H1 (cell line): ENCODE results near the gene SH3PXD2B. TPM values are rescaled to one million over a fixed set of nuclear protein-coding genes. Genes with fewer than 3 reads are reported as not detected.

Source experiments
- ASH2L ChIP-seq: fragments of 200-600, 300-600 bp; sonication (generic); IDR thresholded peaks from one replicate; pipeline ENCODE4 v1.7.1; 2017; ENCODE audit warnings: low read length
- CHD2 ChIP-seq: IDR thresholded peaks from 2 replicates; pipeline ENCODE4 v1.6.1; 2012; ENCODE audit warnings: low read length, improper control_type of control experiment
- FOSL1 ChIP-seq: IDR thresholded peaks from 2 replicates; pipeline ENCODE4 v1.6.1; 2011; ENCODE audit warnings: mild to moderate bottlenecking, low read depth, low read length, moderate library complexity; ENCODE audit not compliant: insufficient read depth
- JUND ChIP-seq: IDR thresholded peaks from 2 replicates; pipeline ENCODE4 v1.6.1; 2011; ENCODE audit warnings: mild to moderate bottlenecking, improper control_type of control experiment, low read length
- KDM1A ChIP-seq: fragments of 200-600, 300-600 bp; sonication (generic); IDR thresholded peaks from 2 replicates; pipeline ENCODE4 v1.7.1; 2016; ENCODE audit warnings: mild to moderate bottlenecking, low read length, borderline replicate concordance
- SUZ12 ChIP-seq: fragments of 200-600 bp; sonication (generic); IDR thresholded peaks from 2 replicates; pipeline ENCODE4 v1.6.1; 2012; ENCODE audit warnings: mild to moderate bottlenecking, inconsistent platforms, low read length, moderate library complexity, mixed read lengths
- polyA plus RNA-seq, 7 experiments: library from polyadenylated mRNA; depleted of rRNA in 3 of 7; stranded (reverse) in 5 of 7; unstranded in 2 of 7; fragments of >200 nt in 5 of 7; fragments of 200-250 nt in 2 of 7; gene quantifications; 1 replicate in 5 of 7; 2 replicates in 1 of 7; 4 replicates in 1 of 7; pipeline versions ENCODE4 v1.2.1 to v1.2.3, GENCODE V29; 2011 to 2013; ENCODE audit warnings: missing spikeins in 2 of 7, mixed read lengths in 2 of 7
- total RNA-seq: library from RNA; stranded (reverse); fragmentation: NEBNext Ultra II Directional; extraction: Animal tissue kit (Norgen Biotek cat#: 25700); gene quantifications from 2 replicates; pipeline ENCODE4 v1.2.1, GENCODE V29; 2021
- TF ChIP-seq, protein P1 (sequence below): fragments of 300-600 bp; sonication (generic); IDR thresholded peaks from 2 replicates; pipeline ENCODE4 v1.7.1; 2012; ENCODE audit warnings: low read length, moderate library complexity, mild to moderate bottlenecking, inconsistent platforms; ENCODE audit not compliant: insufficient replicate concordance
- TF ChIP-seq, protein P2 (sequence below): IDR thresholded peaks from 2 replicates; pipeline ENCODE4 v1.6.1; 2011; ENCODE audit warnings: low read length, improper control_type of control experiment

SH3PXD2B gene
- total and polyA plus RNA-seq, 2 of the 8 experiments (the other 6 are each of a cell fraction or from before 2014, with no cell fraction given), result 32.9 to 72.9 TPM

DNA sequence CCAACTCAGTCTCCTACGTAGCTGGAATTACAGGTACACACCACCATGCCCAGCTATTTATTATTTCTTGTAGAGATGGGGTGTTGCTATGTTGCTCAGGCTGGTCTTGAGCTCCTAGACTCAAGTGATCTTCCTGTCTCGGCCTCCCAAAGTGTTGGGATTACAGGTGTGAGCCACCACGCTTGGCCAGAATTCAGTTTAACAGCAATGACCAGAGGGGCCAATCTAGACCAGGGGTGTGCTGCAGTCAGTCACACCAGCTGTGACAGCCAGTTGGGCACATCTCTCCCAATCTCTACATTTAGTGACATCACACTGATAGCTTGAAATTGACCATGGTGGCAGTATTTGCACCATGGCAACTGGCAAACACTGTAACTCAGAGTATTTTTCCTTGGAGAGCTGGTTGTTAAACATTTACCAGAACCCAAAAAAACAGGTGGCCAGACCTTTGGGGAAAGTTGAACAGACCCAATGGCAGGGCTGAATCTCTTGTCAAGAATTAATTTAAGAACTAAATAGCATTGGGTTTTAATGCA is 103.0 kb downstream of the SH3PXD2B start (continued):
- TF ChIP-seq, protein P1, sequence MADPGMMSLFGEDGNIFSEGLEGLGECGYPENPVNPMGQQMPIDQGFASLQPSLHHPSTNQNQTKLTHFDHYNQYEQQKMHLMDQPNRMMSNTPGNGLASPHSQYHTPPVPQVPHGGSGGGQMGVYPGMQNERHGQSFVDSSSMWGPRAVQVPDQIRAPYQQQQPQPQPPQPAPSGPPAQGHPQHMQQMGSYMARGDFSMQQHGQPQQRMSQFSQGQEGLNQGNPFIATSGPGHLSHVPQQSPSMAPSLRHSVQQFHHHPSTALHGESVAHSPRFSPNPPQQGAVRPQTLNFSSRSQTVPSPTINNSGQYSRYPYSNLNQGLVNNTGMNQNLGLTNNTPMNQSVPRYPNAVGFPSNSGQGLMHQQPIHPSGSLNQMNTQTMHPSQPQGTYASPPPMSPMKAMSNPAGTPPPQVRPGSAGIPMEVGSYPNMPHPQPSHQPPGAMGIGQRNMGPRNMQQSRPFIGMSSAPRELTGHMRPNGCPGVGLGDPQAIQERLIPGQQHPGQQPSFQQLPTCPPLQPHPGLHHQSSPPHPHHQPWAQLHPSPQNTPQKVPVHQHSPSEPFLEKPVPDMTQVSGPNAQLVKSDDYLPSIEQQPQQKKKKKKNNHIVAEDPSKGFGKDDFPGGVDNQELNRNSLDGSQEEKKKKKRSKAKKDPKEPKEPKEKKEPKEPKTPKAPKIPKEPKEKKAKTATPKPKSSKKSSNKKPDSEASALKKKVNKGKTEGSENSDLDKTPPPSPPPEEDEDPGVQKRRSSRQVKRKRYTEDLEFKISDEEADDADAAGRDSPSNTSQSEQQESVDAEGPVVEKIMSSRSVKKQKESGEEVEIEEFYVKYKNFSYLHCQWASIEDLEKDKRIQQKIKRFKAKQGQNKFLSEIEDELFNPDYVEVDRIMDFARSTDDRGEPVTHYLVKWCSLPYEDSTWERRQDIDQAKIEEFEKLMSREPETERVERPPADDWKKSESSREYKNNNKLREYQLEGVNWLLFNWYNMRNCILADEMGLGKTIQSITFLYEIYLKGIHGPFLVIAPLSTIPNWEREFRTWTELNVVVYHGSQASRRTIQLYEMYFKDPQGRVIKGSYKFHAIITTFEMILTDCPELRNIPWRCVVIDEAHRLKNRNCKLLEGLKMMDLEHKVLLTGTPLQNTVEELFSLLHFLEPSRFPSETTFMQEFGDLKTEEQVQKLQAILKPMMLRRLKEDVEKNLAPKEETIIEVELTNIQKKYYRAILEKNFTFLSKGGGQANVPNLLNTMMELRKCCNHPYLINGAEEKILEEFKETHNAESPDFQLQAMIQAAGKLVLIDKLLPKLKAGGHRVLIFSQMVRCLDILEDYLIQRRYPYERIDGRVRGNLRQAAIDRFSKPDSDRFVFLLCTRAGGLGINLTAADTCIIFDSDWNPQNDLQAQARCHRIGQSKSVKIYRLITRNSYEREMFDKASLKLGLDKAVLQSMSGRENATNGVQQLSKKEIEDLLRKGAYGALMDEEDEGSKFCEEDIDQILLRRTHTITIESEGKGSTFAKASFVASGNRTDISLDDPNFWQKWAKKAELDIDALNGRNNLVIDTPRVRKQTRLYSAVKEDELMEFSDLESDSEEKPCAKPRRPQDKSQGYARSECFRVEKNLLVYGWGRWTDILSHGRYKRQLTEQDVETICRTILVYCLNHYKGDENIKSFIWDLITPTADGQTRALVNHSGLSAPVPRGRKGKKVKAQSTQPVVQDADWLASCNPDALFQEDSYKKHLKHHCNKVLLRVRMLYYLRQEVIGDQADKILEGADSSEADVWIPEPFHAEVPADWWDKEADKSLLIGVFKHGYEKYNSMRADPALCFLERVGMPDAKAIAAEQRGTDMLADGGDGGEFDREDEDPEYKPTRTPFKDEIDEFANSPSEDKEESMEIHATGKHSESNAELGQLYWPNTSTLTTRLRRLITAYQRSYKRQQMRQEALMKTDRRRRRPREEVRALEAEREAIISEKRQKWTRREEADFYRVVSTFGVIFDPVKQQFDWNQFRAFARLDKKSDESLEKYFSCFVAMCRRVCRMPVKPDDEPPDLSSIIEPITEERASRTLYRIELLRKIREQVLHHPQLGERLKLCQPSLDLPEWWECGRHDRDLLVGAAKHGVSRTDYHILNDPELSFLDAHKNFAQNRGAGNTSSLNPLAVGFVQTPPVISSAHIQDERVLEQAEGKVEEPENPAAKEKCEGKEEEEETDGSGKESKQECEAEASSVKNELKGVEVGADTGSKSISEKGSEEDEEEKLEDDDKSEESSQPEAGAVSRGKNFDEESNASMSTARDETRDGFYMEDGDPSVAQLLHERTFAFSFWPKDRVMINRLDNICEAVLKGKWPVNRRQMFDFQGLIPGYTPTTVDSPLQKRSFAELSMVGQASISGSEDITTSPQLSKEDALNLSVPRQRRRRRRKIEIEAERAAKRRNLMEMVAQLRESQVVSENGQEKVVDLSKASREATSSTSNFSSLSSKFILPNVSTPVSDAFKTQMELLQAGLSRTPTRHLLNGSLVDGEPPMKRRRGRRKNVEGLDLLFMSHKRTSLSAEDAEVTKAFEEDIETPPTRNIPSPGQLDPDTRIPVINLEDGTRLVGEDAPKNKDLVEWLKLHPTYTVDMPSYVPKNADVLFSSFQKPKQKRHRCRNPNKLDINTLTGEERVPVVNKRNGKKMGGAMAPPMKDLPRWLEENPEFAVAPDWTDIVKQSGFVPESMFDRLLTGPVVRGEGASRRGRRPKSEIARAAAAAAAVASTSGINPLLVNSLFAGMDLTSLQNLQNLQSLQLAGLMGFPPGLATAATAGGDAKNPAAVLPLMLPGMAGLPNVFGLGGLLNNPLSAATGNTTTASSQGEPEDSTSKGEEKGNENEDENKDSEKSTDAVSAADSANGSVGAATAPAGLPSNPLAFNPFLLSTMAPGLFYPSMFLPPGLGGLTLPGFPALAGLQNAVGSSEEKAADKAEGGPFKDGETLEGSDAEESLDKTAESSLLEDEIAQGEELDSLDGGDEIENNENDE, result no peak
- TF ChIP-seq CHD2 (no peak), SUZ12 (no peak), JUND (no peak), KDM1A (no peak), FOSL1 (no peak), ASH2L (no peak)
- TF ChIP-seq, protein P2, sequence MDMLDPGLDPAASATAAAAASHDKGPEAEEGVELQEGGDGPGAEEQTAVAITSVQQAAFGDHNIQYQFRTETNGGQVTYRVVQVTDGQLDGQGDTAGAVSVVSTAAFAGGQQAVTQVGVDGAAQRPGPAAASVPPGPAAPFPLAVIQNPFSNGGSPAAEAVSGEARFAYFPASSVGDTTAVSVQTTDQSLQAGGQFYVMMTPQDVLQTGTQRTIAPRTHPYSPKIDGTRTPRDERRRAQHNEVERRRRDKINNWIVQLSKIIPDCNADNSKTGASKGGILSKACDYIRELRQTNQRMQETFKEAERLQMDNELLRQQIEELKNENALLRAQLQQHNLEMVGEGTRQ, result no peak
